ENCODE measurements around the gene SUGCT. TPM values are rescaled to one million over a fixed set of nuclear protein-coding genes. Genes with fewer than 3 reads are reported as not detected.

SUGCT gene
- total RNA-seq, 1 experiment from 2014 or later: 4.6 TPM

DNA sequence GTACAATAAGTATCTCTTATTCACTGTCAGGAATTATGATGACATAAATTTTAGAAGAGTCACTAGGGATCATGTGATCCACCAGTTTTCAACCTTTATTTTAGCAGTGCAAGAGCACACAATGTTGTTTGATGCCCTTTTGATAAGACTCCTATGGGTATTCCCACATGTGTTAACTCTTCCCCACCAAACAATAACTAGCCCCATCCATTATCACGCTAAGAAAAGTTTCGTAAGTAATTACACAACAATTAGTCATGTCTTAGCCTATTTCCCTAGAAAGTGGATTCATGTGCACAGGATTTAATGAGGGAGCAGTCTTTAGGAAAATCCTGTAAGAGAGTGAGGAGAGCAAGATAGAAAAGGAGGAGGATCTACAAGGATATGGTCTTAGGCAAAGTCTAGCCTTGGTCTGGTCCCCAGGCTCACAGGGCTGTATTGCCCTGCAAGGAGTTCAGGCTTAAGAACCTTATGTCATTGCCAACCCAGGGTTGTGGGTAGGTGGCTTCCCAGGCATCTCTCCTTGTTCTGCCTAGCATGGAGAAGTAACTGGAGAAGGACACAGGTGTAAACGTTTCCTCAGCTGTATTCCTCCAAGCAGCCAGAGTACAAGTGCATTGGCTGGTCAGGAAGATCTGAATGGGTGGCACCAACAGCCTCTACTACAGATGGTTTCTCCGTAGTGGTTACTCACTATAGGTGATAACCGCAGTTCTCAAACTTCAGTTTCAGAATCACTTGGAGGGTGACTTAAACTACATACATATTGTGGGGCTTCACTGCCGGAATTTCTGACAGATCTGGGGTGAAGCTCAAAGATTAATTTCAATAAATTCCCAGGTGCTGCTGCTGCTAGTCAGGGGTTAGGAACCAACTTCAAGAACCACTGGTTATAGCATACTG, 574.5 kb downstream of the SUGCT start:
- H3K9me3 Mint-ChIP-seq: 0 out of 2 replicates have a peak, but pooled peaks cover 3% of the 10 kb centered on the region
- ATAC-seq: no peak
- no peak for TF ChIP-seq PRRX2 (CRISPR knock-in tag; IDR thresholded peaks at IDR 0.05)
- TF ChIP-seq CREB1 (CRISPR knock-in tag; IDR thresholded peaks at IDR 0.05): no peak
- TF ChIP-seq SOX15 (CRISPR knock-in tag; IDR thresholded peaks at IDR 0.05): no peak
- TF ChIP-seq, protein P1, sequence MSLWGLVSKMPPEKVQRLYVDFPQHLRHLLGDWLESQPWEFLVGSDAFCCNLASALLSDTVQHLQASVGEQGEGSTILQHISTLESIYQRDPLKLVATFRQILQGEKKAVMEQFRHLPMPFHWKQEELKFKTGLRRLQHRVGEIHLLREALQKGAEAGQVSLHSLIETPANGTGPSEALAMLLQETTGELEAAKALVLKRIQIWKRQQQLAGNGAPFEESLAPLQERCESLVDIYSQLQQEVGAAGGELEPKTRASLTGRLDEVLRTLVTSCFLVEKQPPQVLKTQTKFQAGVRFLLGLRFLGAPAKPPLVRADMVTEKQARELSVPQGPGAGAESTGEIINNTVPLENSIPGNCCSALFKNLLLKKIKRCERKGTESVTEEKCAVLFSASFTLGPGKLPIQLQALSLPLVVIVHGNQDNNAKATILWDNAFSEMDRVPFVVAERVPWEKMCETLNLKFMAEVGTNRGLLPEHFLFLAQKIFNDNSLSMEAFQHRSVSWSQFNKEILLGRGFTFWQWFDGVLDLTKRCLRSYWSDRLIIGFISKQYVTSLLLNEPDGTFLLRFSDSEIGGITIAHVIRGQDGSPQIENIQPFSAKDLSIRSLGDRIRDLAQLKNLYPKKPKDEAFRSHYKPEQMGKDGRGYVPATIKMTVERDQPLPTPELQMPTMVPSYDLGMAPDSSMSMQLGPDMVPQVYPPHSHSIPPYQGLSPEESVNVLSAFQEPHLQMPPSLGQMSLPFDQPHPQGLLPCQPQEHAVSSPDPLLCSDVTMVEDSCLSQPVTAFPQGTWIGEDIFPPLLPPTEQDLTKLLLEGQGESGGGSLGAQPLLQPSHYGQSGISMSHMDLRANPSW (CRISPR knock-in tag; conservative IDR thresholded peaks at IDR 0.05; ENCODE audit: low read depth): no peak
- TF ChIP-seq, protein P2, sequence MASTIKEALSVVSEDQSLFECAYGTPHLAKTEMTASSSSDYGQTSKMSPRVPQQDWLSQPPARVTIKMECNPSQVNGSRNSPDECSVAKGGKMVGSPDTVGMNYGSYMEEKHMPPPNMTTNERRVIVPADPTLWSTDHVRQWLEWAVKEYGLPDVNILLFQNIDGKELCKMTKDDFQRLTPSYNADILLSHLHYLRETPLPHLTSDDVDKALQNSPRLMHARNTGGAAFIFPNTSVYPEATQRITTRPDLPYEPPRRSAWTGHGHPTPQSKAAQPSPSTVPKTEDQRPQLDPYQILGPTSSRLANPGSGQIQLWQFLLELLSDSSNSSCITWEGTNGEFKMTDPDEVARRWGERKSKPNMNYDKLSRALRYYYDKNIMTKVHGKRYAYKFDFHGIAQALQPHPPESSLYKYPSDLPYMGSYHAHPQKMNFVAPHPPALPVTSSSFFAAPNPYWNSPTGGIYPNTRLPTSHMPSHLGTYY (CRISPR knock-in tag; IDR thresholded peaks at IDR 0.05): no peak
- TF ChIP-seq TEAD1 (CRISPR knock-in tag; IDR thresholded peaks at IDR 0.05): no peak
- TF ChIP-seq, protein P3, sequence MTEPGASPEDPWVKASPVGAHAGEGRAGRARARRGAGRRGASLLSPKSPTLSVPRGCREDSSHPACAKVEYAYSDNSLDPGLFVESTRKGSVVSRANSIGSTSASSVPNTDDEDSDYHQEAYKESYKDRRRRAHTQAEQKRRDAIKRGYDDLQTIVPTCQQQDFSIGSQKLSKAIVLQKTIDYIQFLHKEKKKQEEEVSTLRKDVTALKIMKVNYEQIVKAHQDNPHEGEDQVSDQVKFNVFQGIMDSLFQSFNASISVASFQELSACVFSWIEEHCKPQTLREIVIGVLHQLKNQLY (CRISPR knock-in tag; IDR thresholded peaks at IDR 0.05): no peak
- TF ChIP-seq SP1 (CRISPR knock-in tag; conservative IDR thresholded peaks at IDR 0.05): no peak
- TF ChIP-seq, protein P4, sequence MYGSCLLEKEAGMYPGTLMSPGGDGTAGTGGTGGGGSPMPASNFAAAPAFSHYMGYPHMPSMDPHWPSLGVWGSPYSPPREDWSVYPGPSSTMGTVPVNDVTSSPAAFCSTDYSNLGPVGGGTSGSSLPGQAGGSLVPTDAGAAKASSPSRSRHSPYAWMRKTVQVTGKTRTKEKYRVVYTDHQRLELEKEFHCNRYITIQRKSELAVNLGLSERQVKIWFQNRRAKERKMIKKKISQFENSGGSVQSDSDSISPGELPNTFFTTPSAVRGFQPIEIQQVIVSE (CRISPR knock-in tag; IDR thresholded peaks at IDR 0.05; ENCODE audit: borderline replicate concordance): no peak
- TF ChIP-seq, protein P5, sequence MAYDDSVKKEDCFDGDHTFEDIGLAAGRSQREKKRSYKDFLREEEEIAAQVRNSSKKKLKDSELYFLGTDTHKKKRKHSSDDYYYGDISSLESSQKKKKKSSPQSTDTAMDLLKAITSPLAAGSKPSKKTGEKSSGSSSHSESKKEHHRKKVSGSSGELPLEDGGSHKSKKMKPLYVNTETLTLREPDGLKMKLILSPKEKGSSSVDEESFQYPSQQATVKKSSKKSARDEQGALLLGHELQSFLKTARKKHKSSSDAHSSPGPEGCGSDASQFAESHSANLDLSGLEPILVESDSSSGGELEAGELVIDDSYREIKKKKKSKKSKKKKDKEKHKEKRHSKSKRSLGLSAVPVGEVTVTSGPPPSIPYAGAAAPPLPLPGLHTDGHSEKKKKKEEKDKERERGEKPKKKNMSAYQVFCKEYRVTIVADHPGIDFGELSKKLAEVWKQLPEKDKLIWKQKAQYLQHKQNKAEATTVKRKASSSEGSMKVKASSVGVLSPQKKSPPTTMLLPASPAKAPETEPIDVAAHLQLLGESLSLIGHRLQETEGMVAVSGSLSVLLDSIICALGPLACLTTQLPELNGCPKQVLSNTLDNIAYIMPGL (CRISPR knock-in tag; IDR thresholded peaks at IDR 0.05): no peak
- no peak for TF ChIP-seq MXD4 (CRISPR knock-in tag; IDR thresholded peaks at IDR 0.05; ENCODE audit: borderline replicate concordance)
- TF ChIP-seq NR1H2 (CRISPR knock-in tag; IDR thresholded peaks at IDR 0.05): no peak
- no peak for TF ChIP-seq NFE2L1 (CRISPR knock-in tag; IDR thresholded peaks at IDR 0.05)
- no peak for TF ChIP-seq ZNF263 (CRISPR knock-in tag; IDR thresholded peaks at IDR 0.05; ENCODE audit: low read depth)
- no peak for TF ChIP-seq CBFB (CRISPR knock-in tag; IDR thresholded peaks at IDR 0.05; ENCODE audit: low read depth)
- CTCF ChIA-PET: no interaction called here
- H3K27ac Mint-ChIP-seq: no peak overlapping the region
- no peak overlapping the region for H3K4me3 Mint-ChIP-seq
- H3K27me3 Mint-ChIP-seq (ENCODE audit: low read depth): no peaks in the 10 kb centered on the region
- no peaks in the 10 kb centered on the region for H3K36me3 Mint-ChIP-seq
- 0 out of 2 replicates have a peak, but pooled peaks cover under 1% of the 10 kb centered on the region for H3K4me1 Mint-ChIP-seq
- no peak for DNase-seq (ENCODE audit: low spot score)
- POLR2A ChIA-PET: no interaction called here

DNA sequence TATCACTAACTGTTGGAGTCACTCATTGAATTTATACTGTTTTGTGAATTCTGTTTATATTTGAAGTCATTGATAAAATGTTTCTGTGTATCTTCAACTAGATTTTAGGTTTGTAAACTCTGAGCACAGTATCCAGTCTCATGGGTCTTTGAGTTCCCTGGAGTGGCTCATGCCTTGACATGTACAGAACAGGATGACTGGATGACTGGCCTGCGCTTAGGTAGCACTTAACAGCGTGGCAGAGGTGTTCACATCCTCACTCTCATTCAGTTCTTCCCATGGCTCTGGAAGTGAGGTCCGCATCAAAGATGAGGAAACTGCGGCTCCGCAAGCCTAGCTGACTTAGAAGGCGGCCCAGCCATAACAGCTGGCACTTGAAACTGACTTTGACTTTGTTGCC, 576.9 kb downstream of the SUGCT start:
- H3K27me3 Mint-ChIP-seq (ENCODE audit: low read depth): no peaks in the 10 kb centered on the region
- ATAC-seq (no peak), DNase-seq (ENCODE audit: low spot score) (no peak)
- H3K27ac Mint-ChIP-seq: no peak overlapping the region
- H3K4me3 Mint-ChIP-seq: no peak overlapping the region
- H3K36me3 Mint-ChIP-seq: no peaks in the 10 kb centered on the region
- CTCF ChIA-PET: no interaction called here
- peaks cover 18% of the 10 kb centered on the region for H3K4me1 Mint-ChIP-seq
- TF ChIP-seq MYBL2 (CRISPR knock-in tag; IDR thresholded peaks at IDR 0.05) (no peak), PRRX2 (CRISPR knock-in tag; IDR thresholded peaks at IDR 0.05) (no peak), CREB1 (CRISPR knock-in tag; IDR thresholded peaks at IDR 0.05) (no peak), NR1H2 (CRISPR knock-in tag; IDR thresholded peaks at IDR 0.05) (no peak), NFE2L1 (CRISPR knock-in tag; IDR thresholded peaks at IDR 0.05) (no peak), ZNF219 (CRISPR knock-in tag; IDR thresholded peaks at IDR 0.05; ENCODE audit: borderline replicate concordance) (no peak), MXD4 (CRISPR knock-in tag; IDR thresholded peaks at IDR 0.05; ENCODE audit: borderline replicate concordance) (no peak), ESRRA (CRISPR knock-in tag; IDR thresholded peaks at IDR 0.05; ENCODE audit: borderline replicate concordance) (no peak), NFYB (CRISPR knock-in tag; conservative IDR thresholded peaks at IDR 0.05; ENCODE audit: low read depth) (no peak), JUN (CRISPR knock-in tag; IDR thresholded peaks at IDR 0.05) (no peak)
- TF ChIP-seq, protein P3 (CRISPR knock-in tag; IDR thresholded peaks at IDR 0.05): no peak
- TF ChIP-seq, protein P4 (CRISPR knock-in tag; IDR thresholded peaks at IDR 0.05; ENCODE audit: borderline replicate concordance): no peak
- TF ChIP-seq, protein P6, sequence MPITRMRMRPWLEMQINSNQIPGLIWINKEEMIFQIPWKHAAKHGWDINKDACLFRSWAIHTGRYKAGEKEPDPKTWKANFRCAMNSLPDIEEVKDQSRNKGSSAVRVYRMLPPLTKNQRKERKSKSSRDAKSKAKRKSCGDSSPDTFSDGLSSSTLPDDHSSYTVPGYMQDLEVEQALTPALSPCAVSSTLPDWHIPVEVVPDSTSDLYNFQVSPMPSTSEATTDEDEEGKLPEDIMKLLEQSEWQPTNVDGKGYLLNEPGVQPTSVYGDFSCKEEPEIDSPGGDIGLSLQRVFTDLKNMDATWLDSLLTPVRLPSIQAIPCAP (CRISPR knock-in tag; IDR thresholded peaks at IDR 0.05): no peak
- POLR2A ChIA-PET: no interaction called here
- H3K9me3 Mint-ChIP-seq: 0 out of 2 replicates have a peak, but pooled peaks cover 3% of the 10 kb centered on the region
